Measurements from ENCODE around the gene C5orf47.

The C5orf47 gene

DNA sequence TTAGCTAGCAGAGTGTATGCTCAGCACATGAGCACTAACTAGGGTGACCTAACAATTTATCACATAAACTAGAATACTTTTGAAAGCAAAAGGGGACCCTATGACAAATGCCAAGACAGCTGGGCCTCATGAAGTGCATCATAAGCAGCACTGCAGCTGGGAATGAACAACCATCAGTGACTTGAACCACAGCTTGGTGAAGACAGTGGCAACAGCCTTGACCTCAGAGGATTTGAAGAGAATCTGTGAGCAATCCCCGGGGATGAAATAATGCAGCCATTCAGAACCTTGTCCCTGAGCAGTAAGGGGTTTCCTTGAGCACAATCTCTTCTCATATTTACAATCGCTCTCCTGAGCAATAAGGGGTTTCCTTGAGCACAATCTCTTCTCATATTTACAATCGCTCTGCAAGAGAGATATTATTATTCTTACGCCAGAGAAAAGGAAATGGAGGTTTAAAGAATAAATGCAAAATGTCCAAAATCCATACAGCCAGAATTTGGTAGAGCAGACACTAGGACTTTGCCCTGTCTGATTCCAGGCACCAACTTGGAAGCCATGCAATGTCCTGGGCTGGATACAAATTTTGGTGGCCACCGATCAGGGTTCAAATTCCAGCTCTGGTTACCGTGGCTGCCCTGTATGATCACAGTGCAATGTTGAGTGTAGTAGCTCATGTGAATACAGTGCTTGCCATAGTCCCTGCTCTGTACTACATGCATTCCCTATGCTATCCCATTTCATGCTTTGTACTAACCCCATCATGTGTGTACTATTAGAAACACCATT lies 55.7 kb downstream of the C5orf47 start:
- DNase-seq: no peak

DNA sequence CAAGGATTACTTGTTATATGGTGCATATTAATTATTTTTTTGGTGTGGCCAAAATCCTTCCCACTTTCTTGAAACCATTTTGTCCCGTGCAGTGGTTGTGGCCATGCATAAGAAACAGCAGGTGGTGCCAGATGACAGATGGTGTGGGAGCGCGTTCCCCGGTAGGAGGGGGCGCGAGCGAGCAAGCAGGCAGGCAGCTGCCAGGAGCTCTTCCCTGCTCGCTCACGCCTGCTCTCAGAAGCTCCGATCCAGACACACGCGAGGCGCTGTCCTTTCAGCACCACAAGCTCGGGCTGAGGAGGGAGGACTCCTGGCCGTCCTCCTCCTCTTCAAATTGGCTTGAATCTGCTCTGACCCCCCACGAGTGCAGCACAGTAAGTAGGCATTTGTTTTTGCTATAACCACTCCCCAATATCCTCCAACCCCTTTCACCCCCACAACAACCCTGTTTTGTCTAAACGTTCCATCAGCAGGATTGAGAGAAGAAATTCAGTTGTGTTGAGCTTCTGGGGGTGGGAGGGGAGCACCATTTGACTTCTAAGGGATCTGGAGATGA lies 56.6 kb downstream of the C5orf47 start, which contains the start of gene NSG2:
TSS of gene NSG2 (plus strand) at position 237 of the 556 bp plus-strand sequence. CDS start 1,050 bp downstream, outside the sequence.
- DNase-seq: peak; percentile 41

DNA sequence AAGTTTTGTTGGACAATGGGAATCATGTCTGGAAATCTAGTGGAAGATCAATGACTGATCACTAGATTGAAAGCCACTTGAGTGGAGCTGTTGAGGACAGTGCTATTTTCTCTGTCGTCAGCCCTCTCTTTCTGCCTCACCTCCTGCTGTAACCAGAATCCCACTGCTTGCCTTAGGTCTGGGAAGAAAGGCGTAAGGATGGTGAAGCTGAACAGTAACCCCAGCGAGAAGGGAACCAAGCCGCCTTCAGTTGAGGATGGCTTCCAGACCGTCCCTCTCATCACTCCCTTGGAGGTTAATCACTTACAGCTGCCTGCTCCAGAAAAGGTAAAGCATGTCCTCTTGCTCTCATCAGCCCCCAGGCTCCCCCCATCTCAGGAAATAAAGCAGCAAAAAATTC lies 57.6 kb downstream of the C5orf47 start:
- DNase-seq: no peak

DNA sequence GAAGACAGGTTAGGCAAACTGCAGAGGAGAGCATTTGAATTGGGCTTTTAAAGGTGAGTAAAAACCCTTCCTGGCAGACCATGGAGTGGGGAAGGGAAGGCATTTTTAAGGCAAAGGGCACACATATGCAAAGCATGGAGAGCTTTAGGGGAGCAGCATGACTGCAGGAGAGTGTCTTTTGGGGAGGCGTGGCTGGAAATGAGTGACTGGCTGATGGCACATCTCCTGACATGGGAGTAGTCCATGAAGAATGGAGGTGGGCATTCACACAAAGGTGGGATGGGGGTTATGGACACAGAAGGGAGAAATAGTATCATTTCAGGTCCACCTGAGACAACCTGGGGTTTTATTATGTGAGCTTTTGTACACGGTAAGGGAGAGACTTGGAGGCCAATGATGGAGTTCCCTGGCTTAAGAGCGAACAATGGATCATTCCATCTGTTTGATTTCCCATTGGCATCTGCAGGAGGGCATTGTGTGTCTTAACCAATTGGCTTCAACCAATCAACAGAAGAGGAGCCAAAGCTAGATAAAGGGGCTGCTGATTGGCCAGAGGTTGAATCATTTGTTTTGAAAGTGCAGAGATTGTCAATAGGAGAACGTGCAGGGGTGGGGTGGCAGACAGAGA lies 58.6 kb downstream of the C5orf47 start:
- DNase-seq: no peak

DNA sequence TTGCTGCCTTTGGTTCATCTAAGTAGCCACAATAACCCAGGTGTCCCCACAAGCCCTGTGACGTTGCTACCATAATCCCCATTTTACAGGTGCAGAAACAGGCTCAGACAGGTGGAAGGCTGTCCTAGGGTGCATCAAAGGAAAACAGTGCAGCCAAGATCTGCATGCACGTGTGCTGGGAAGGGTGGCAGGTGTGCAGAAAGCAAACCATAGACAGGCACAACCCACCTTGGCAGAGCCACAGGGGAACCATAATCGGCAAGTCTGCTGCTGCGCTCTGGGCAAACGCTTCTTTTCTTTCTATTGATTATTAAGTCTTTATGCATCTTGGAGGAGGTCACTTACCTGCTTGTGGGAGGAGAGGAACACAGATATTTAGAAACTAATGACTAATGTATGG lies 63.7 kb downstream of the C5orf47 start:
- no peak for DNase-seq

DNA sequence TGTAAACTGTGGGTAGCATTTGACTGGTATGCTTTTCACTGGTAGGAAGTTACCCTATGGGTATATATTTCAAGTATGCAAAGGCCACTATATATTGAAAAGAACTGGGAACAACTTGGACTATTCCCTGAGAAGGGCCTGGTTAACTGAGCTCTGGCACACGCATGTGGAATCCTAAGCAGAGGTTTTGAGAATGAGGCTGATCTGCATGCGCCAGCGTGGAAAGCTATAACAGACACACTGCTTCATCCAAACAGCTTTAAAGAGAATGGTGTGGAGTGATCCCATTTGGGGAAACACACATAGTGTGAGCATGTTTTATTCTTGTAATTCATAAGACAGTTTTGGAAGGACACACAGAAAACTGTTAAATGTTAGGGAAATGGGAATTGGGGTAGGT lies 64.9 kb downstream of the C5orf47 start:
- DNase-seq: no peak
